H9 (cell line): Measurements from ENCODE around the gene LRP1. TPM values are rescaled to one million over a fixed set of nuclear protein-coding genes. Genes with fewer than 3 reads are reported as not detected.

Experiments used
- DNase-seq: peaks from one replicate; pipeline ENCODE4 v3.0.0-alpha.2; 2017
- H2AFZ ChIP-seq: one replicate; pipeline ENCODE4 v1.6.1; 2013; ENCODE audit warnings: mild to moderate bottlenecking, low read length, control low read depth, moderate library complexity
- H2AK5ac ChIP-seq: 2 replicates; pipeline ENCODE4 v1.6.1; 2013; ENCODE audit warnings: low read length, control low read depth, mixed read lengths; ENCODE audit not compliant: insufficient read length
- H2BK120ac ChIP-seq: one replicate; pipeline ENCODE4 v1.6.1; 2013; ENCODE audit warnings: low read depth, mild to moderate bottlenecking, low read length, control low read depth, inconsistent platforms; ENCODE audit not compliant: poor library complexity, severe bottlenecking
- H2BK12ac ChIP-seq: 2 replicates; pipeline ENCODE4 v1.6.1; 2013; ENCODE audit warnings: low read length, control low read depth, mixed read lengths, low read depth; ENCODE audit not compliant: insufficient read length
- H2BK15ac ChIP-seq: 2 replicates; pipeline ENCODE4 v1.6.1; 2013; ENCODE audit warnings: low read depth, low read length, control low read depth
- H2BK20ac ChIP-seq: one replicate; pipeline ENCODE4 v1.6.1; 2013; ENCODE audit warnings: low read depth, mild to moderate bottlenecking, low read length, control low read depth, inconsistent platforms; ENCODE audit not compliant: poor library complexity, severe bottlenecking
- H2BK5ac ChIP-seq: 2 replicates; pipeline ENCODE4 v1.6.1; 2013; ENCODE audit warnings: low read length, control low read depth, mixed read lengths; ENCODE audit not compliant: insufficient read length
- H3K14ac ChIP-seq: 2 replicates; pipeline ENCODE4 v1.6.1; 2013; ENCODE audit warnings: low read length, control low read depth; ENCODE audit not compliant: insufficient read depth
- H3K18ac ChIP-seq: 2 replicates; pipeline ENCODE4 v1.6.1; 2013; ENCODE audit warnings: low read depth, mild to moderate bottlenecking, mixed read lengths, low read length, control low read depth; ENCODE audit not compliant: insufficient read length
- H3K23ac ChIP-seq: 2 replicates; pipeline ENCODE4 v1.6.1; 2013; ENCODE audit warnings: low read length, control low read depth, mixed read lengths, low read depth; ENCODE audit not compliant: insufficient read length
- H3K23me2 ChIP-seq: 2 replicates; pipeline ENCODE4 v1.6.1; 2013; ENCODE audit warnings: low read depth, mild to moderate bottlenecking, mixed read lengths, low read length, control low read depth; ENCODE audit not compliant: insufficient read length, poor library complexity, severe bottlenecking
- H3K27ac ChIP-seq: 2 replicates; pipeline ENCODE4 v1.5.1; 2013; ENCODE audit warnings: low read length, control low read depth, mixed read lengths, low read depth; ENCODE audit not compliant: insufficient read length
- H3K27me3 ChIP-seq: 2 replicates; pipeline ENCODE4 v1.6.1; 2013; ENCODE audit warnings: low read length, control low read depth, inconsistent platforms; ENCODE audit not compliant: insufficient read depth
- H3K4ac ChIP-seq: 2 replicates; pipeline ENCODE4 v1.6.1; 2013; ENCODE audit warnings: low read depth, mild to moderate bottlenecking, control low read depth, inconsistent platforms, low read length, moderate library complexity
- H3K4me1 ChIP-seq: 2 replicates; pipeline ENCODE4 v1.6.1; 2013; ENCODE audit warnings: low read length, control low read depth, inconsistent platforms; ENCODE audit not compliant: insufficient read depth
- H3K4me2 ChIP-seq: 2 replicates; pipeline ENCODE4 v1.6.1; 2013; ENCODE audit warnings: low read length, control low read depth, mixed read lengths; ENCODE audit not compliant: insufficient read length, insufficient read depth
- H3K56ac ChIP-seq: 2 replicates; pipeline ENCODE4 v1.6.1; 2013; ENCODE audit warnings: low read depth, mild to moderate bottlenecking, mixed read lengths, low read length, control low read depth; ENCODE audit not compliant: insufficient read length
- H3K79me1 ChIP-seq: 2 replicates; pipeline ENCODE4 v1.6.1; 2013; ENCODE audit warnings: low read depth, mild to moderate bottlenecking, moderate library complexity, low read length, control low read depth, inconsistent platforms; ENCODE audit not compliant: insufficient read depth, poor library complexity, severe bottlenecking
- H3K79me2 ChIP-seq: 2 replicates; pipeline ENCODE4 v1.6.1; 2013; ENCODE audit warnings: low read length, control low read depth, inconsistent platforms; ENCODE audit not compliant: insufficient read depth
- H3K9ac ChIP-seq: 2 replicates; pipeline ENCODE4 v1.6.1; 2013; ENCODE audit warnings: low read length, control low read depth, mixed read lengths; ENCODE audit not compliant: insufficient read length; ENCODE audit errors: extremely low read depth
- H3K9me3 ChIP-seq: one replicate; pipeline ENCODE4 v1.6.1; 2013; ENCODE audit warnings: low read depth, low read length, inconsistent platforms; ENCODE audit not compliant: control insufficient read depth
- H3T11ph ChIP-seq: one replicate; pipeline ENCODE4 v1.6.1; 2013; ENCODE audit warnings: mild to moderate bottlenecking, low read length, control low read depth, inconsistent platforms
- H4K20me1 ChIP-seq: one replicate; pipeline ENCODE4 v1.6.1; 2013; ENCODE audit not compliant: control insufficient read depth, insufficient read length, insufficient read depth
- H4K5ac ChIP-seq: 2 replicates; pipeline ENCODE4 v1.6.1; 2013; ENCODE audit warnings: low read depth, mild to moderate bottlenecking, mixed read lengths, low read length, control low read depth; ENCODE audit not compliant: insufficient read length
- H4K8ac ChIP-seq: replicated peaks from 2 replicates; pipeline ENCODE4 v1.6.1; 2013; ENCODE audit warnings: low read length, control low read depth, mixed read lengths, low read depth; ENCODE audit not compliant: insufficient read length
- H4K91ac ChIP-seq: 2 replicates; pipeline ENCODE4 v1.6.1; 2013; ENCODE audit warnings: low read depth, mild to moderate bottlenecking, moderate library complexity, mixed read lengths, low read length, control low read depth; ENCODE audit not compliant: insufficient read length
- H3K27ac Mint-ChIP-seq, 3 experiments: 2 replicates in 2 of 3; 3 replicates in 1 of 3; pipeline ENCODE4 v1.8.0; 2020 to 2021; ENCODE audit warnings: mixed read lengths in 3 of 3, mild to moderate bottlenecking in 1 of 3, moderate library complexity in 1 of 3
- H3K27me3 Mint-ChIP-seq: 2 replicates; pipeline ENCODE4 v1.8.0; 2021; ENCODE audit warnings: low read depth, mild to moderate bottlenecking, moderate library complexity, mixed read lengths
- H3K36me3 Mint-ChIP-seq, 3 experiments: 2 replicates in 2 of 3; 3 replicates in 1 of 3; pipeline ENCODE4 v1.8.0; 2020 to 2021; ENCODE audit warnings: low read depth in 3 of 3, mixed read lengths in 3 of 3; ENCODE audit not compliant: insufficient read depth in 1 of 3
- H3K4me1 Mint-ChIP-seq, 2 experiments: 2 replicates each; pipeline ENCODE4 v1.8.0; 2020; ENCODE audit warnings: mixed read lengths in 2 of 2
- H3K4me3 Mint-ChIP-seq, 2 experiments: 2 replicates in 1 of 2; 3 replicates in 1 of 2; pipeline ENCODE4 v1.8.0; 2020 to 2021; ENCODE audit warnings: mild to moderate bottlenecking in 2 of 2, mixed read lengths in 2 of 2, moderate library complexity in 1 of 2
- H3K9me3 Mint-ChIP-seq, 2 experiments: 2 replicates in 1 of 2; 3 replicates in 1 of 2; pipeline ENCODE4 v1.8.0; 2020; ENCODE audit warnings: mild to moderate bottlenecking in 2 of 2, mixed read lengths in 2 of 2, moderate library complexity in 1 of 2
- WGBS: extraction: QIAGEN DNeasy Blood & Tissue Kit; methylation state at CpG from one replicate; pipeline ENCODE4 v1.1.7; 2013; ENCODE audit warnings: missing lambda C conversion rate, low lambda C conversion rate, mixed read lengths; ENCODE audit not compliant: insufficient read length; ENCODE audit errors: extremely low coverage; 5-methylcytosine and 5-hydroxymethylcytosine counted together
- total RNA-seq: library from RNA; stranded (reverse); gene quantifications from 2 replicates; pipeline ENCODE4 v1.2.1, GENCODE V29; 2021
- TF ChIP-seq, protein P1 (sequence below): fragments of 200-600 bp; sonication (generic); conservative IDR thresholded peaks from 3 replicates; pipeline ENCODE4 v1.8.0; 2021; ENCODE audit warnings: antibody characterized with exemption, mild to moderate bottlenecking

The LRP1 gene
- total RNA-seq, 1 experiment from 2014 or later: 115 TPM

DNA sequence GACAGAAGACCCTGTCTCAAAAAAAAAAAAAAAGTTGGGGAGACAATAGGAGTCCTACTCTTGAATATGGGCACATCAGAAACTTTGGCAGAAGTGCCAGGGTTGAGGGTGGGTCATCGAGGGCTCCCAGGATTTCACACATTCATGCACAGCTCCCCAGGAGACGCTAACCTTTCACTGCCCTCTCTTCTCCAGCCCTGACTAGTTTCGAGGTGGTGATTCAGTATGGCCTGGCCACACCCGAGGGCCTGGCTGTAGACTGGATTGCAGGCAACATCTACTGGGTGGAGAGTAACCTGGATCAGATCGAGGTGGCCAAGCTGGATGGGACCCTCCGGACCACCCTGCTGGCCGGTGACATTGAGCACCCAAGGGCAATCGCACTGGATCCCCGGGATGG is 48.6 kb downstream of the LRP1 start:
- H4K91ac ChIP-seq: no peak overlapping the region
- Mint-ChIP-seq H3K4me3 (no peak overlapping the region), H3K36me3 (peaks cover 48 to 84% (median 81%) of the 10 kb centered on the region in 3 experiments; a peak in 6 of 7 replicates), H3K4me1 (0 out of 4 replicates have a peak, but pooled peaks cover 0 to 3% of the 10 kb centered on the region in 2 experiments), H3K27me3 (no peaks in the 10 kb centered on the region), H3K9me3 (no peaks in the 10 kb centered on the region), H3K27ac (no peak overlapping the region; a peak in 1 of 7 replicates)
- H3K27ac ChIP-seq: no peak overlapping the region
- no peak overlapping the region for H2BK20ac ChIP-seq
- H2BK15ac ChIP-seq: no peak overlapping the region
- H3K79me1 ChIP-seq: no peaks in the 10 kb centered on the region
- no peak overlapping the region for H4K8ac ChIP-seq
- no peak overlapping the region for H2BK5ac ChIP-seq
- H3K56ac ChIP-seq: no peak overlapping the region
- H3K23me2 ChIP-seq: no peaks in the 10 kb centered on the region
- no peak overlapping the region for H3T11ph ChIP-seq
- no peak overlapping the region for H3K9ac ChIP-seq
- H2BK120ac ChIP-seq: no peak overlapping the region
- H3K14ac ChIP-seq: no peak overlapping the region
- no peak overlapping the region for H3K23ac ChIP-seq
- H3K4me2 ChIP-seq: no peak overlapping the region
- H4K5ac ChIP-seq: no peak overlapping the region
- H3K79me2 ChIP-seq: no peaks in the 10 kb centered on the region
- H2BK12ac ChIP-seq: no peak overlapping the region
- no peak overlapping the region for H3K18ac ChIP-seq
- no peak overlapping the region for H2AFZ ChIP-seq
- WGBS: no CpG with 5 or more reads among the region's 9 CpGs
- H2AK5ac ChIP-seq: no peak overlapping the region
- peaks cover 3% of the 10 kb centered on the region for H4K20me1 ChIP-seq
- no peaks in the 10 kb centered on the region for H3K27me3 ChIP-seq
- no peak overlapping the region for H3K4ac ChIP-seq
- TF ChIP-seq, protein P1, sequence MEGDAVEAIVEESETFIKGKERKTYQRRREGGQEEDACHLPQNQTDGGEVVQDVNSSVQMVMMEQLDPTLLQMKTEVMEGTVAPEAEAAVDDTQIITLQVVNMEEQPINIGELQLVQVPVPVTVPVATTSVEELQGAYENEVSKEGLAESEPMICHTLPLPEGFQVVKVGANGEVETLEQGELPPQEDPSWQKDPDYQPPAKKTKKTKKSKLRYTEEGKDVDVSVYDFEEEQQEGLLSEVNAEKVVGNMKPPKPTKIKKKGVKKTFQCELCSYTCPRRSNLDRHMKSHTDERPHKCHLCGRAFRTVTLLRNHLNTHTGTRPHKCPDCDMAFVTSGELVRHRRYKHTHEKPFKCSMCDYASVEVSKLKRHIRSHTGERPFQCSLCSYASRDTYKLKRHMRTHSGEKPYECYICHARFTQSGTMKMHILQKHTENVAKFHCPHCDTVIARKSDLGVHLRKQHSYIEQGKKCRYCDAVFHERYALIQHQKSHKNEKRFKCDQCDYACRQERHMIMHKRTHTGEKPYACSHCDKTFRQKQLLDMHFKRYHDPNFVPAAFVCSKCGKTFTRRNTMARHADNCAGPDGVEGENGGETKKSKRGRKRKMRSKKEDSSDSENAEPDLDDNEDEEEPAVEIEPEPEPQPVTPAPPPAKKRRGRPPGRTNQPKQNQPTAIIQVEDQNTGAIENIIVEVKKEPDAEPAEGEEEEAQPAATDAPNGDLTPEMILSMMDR: no peak
- no peaks in the 10 kb centered on the region for H3K4me1 ChIP-seq
- H3K9me3 ChIP-seq: no peaks in the 10 kb centered on the region
- no peak for DNase-seq
